GM12801 (cell line): ENCODE results near the gene TNFAIP2.

Source experiments
- TF ChIP-seq, protein P1 (sequence below): IDR thresholded peaks from one replicate; pipeline ENCODE4 v1.5.1; 2011; ENCODE audit warnings: control low read depth; ENCODE audit not compliant: insufficient read length; ENCODE audit errors: extremely low read depth

TNFAIP2 gene

GRCh38 chr14:103101963-103102688 lies 21.1 kb upstream of the TNFAIP2 start:
- TF ChIP-seq, protein P1, sequence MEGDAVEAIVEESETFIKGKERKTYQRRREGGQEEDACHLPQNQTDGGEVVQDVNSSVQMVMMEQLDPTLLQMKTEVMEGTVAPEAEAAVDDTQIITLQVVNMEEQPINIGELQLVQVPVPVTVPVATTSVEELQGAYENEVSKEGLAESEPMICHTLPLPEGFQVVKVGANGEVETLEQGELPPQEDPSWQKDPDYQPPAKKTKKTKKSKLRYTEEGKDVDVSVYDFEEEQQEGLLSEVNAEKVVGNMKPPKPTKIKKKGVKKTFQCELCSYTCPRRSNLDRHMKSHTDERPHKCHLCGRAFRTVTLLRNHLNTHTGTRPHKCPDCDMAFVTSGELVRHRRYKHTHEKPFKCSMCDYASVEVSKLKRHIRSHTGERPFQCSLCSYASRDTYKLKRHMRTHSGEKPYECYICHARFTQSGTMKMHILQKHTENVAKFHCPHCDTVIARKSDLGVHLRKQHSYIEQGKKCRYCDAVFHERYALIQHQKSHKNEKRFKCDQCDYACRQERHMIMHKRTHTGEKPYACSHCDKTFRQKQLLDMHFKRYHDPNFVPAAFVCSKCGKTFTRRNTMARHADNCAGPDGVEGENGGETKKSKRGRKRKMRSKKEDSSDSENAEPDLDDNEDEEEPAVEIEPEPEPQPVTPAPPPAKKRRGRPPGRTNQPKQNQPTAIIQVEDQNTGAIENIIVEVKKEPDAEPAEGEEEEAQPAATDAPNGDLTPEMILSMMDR = no peak

GRCh38 chr14:103102689-103103260 lies 20.5 kb upstream of the TNFAIP2 start:
- TF ChIP-seq, protein P1 = no peak

DNA sequence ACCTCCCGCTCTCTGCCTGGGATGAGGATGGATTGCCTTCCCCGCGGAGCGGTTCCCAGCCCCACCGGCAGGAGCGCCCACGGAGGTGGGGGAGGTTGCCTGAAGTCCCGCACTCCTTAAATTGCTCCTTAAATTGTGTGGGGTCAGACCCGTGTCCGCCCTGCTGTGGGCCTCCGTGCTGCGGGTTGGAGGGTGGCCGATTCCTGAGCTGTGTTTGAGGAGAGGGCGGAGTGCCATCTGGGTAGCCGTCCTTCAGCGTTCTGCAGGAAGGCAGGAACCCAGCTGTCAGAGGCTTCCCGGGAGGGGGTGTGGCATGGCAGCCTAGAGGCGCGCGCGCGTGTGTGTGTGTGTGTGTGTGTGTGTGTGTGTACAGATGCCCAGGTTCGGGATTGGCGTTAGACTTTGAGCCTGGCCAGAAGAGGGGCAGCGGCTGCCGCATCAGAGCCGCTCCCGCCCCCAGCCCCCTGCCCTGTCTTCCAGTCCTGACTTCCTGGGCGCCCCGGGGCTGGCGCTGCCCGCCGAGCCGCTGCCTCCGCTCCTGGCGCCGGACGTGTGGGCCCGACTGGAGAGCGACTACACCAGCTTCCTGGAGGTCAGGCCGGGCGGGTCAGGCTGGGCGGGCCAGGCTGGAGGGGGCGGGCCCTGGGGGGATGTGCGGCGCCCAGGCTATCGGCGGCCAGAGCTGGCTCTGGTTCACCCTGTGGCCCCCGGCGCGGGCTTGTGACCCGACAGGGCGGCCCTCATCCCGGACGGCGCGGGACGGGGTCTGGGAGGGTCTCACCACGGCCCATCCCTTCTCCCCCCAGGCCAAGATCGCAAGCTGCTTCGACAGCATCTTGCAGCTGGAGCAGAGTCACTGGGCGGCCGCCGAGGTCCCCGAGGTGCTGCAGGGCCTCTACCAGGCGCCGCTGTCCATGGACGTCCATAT lies 19.5 kb upstream of the TNFAIP2 start:
- TF ChIP-seq, protein P1 = no peak

DNA sequence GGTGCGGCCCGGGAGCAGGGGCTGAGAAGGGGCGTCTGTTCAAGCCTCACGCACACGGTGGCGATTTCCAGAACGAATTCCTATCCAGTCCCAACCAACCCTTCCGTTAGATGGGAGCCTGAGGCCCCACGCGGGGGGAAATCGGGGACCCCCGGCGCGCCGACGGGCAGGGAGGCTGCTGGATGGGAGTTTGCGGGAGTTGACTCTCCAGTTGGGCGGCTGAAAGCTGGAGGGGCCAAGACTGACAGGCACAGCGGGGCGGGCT lies 18.9 kb upstream of the TNFAIP2 start:
- TF ChIP-seq, protein P1 = no peak

DNA sequence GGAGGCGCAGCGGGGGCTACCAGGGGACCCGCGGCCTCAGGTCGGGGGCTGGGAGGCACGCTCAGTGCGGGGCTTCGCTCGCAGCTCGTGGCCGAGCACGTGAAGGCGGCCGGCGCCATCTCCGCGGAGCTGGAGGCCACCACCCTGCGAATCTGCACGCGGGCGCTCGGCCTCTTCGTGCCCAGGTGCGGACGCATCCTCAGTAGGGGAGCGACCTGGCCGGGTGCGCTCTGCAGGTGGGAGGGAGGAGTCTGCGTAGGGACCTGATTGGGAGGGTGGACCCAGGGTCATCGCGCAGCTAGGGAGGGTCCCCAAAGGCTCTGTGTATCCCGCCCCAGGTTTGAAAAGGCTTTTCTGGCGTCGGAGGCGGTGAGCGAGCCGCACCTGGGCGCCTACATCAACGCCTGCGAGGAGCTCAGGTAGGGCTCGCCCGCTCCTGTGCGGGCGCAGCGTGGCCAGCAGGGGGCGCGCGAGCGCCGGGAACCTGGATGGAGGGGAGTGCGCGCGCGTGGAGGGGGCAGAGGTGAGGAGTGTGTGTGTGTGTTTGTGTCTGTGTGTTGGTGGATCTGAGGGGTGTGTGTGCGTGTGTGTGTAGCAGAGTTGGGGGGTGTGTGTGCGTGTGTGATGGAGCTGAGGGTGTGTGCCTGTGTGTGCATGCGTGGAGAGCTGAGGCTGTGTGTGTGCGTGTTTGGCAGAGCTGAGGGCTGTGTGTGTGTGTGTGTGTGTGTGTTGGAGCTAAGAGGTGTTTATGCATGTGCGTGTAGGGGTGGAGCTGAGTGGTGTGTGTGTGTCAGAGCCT lies 18.4 kb upstream of the TNFAIP2 start:
- TF ChIP-seq, protein P1 = no peak

GRCh38 chr14:103105580-103106150 lies 17.6 kb upstream of the TNFAIP2 start:
- TF ChIP-seq, protein P1 = no peak
